HFFc6 (cell line): Measurements from ENCODE around the gene CALHM6. TPM values are rescaled to one million over a fixed set of nuclear protein-coding genes. Genes with fewer than 3 reads are reported as not detected.

ENCODE experiments used
- DNase-seq: peaks from one replicate; pipeline ENCODE4 v3.0.0-alpha.2; 2018
- H3K27ac Mint-ChIP-seq: 2 replicates; pipeline ENCODE4 v1.8.0; 2020; ENCODE audit warnings: mild to moderate bottlenecking, mixed read lengths
- H3K27me3 Mint-ChIP-seq: 2 replicates; pipeline ENCODE4 v1.8.0; 2021; ENCODE audit warnings: mild to moderate bottlenecking, moderate library complexity, mixed read lengths; ENCODE audit not compliant: insufficient read depth
- H3K36me3 Mint-ChIP-seq: 2 replicates; pipeline ENCODE4 v1.8.0; 2021; ENCODE audit warnings: low read depth, mixed read lengths
- H3K4me1 Mint-ChIP-seq: 2 replicates; pipeline ENCODE4 v1.8.0; 2020; ENCODE audit warnings: low read depth, mixed read lengths
- H3K4me3 Mint-ChIP-seq: 2 replicates; pipeline ENCODE4 v1.8.0; 2020; ENCODE audit warnings: mild to moderate bottlenecking, moderate library complexity, mixed read lengths
- H3K9me3 Mint-ChIP-seq: 2 replicates; pipeline ENCODE4 v1.8.0; 2020; ENCODE audit warnings: mild to moderate bottlenecking, mixed read lengths
- CTCF ChIP-seq: fragments of 200-600 bp; sonication (generic); IDR thresholded peaks from 2 replicates; pipeline ENCODE4 v1.5.0; 2021; ENCODE audit warnings: antibody characterized with exemption, mild to moderate bottlenecking
- total RNA-seq, 6 experiments: library from RNA; stranded (reverse); fragmentation: NEBNext Ultra II Directional; extraction: Animal tissue kit (Norgen Biotek cat#: 25700); gene quantifications; 2 replicates in 1 of 6; 3 replicates in 5 of 6; pipeline ENCODE4 v1.2.3, GENCODE V29; 2021

Gene CALHM6
- total RNA-seq, 6 experiments from 2014 or later: 0.31 to 2.1 (median 1.0) TPM; not detected in 2

- Mint-ChIP-seq H3K27ac (no peak overlapping the region), H3K36me3 (peaks cover 26% of the 10 kb centered on the region), H3K4me1 (peaks cover 6% of the 10 kb centered on the region; the same call in 1 of the 2 replicates), H3K9me3 (no peaks in the 10 kb centered on the region), H3K4me3 (no peak overlapping the region), H3K27me3 (no peaks in the 10 kb centered on the region)
- TF ChIP-seq CTCF: no peak
- no peak for DNase-seq
Measured at GRCh38 chr6:116431964-116432595, 29.1 kb upstream of the CALHM6 start.

- DNase-seq: no peak
- Mint-ChIP-seq H3K27ac (no peak overlapping the region), H3K9me3 (no peaks in the 10 kb centered on the region), H3K4me3 (no peak overlapping the region), H3K36me3 (peaks cover 25% of the 10 kb centered on the region), H3K27me3 (no peaks in the 10 kb centered on the region), H3K4me1 (peaks cover 17% of the 10 kb centered on the region)
- TF ChIP-seq CTCF: no peak
Measured at GRCh38 chr6:116433206-116433712, 27.9 kb upstream of the CALHM6 start.

- no peak overlapping the region for H3K27ac Mint-ChIP-seq
- H3K4me3 Mint-ChIP-seq: no peak overlapping the region
- DNase-seq: no peak
- no peaks in the 10 kb centered on the region for H3K9me3 Mint-ChIP-seq
- TF ChIP-seq CTCF: no peak
- H3K4me1 Mint-ChIP-seq: peaks cover 26% of the 10 kb centered on the region
- H3K36me3 Mint-ChIP-seq: peaks cover 21% of the 10 kb centered on the region
- H3K27me3 Mint-ChIP-seq: no peaks in the 10 kb centered on the region
Measured at GRCh38 chr6:116434056-116434725, 27.0 kb upstream of the CALHM6 start.

- Mint-ChIP-seq H3K4me3 (no peak overlapping the region), H3K27ac (no peak overlapping the region), H3K27me3 (no peaks in the 10 kb centered on the region), H3K4me1 (peaks cover 46% of the 10 kb centered on the region), H3K9me3 (no peaks in the 10 kb centered on the region), H3K36me3 (peaks cover 15% of the 10 kb centered on the region)
- no peak for TF ChIP-seq CTCF
- DNase-seq: no peak
Measured at GRCh38 chr6:116436586-116436985, 24.6 kb upstream of the CALHM6 start.

- H3K4me1 Mint-ChIP-seq: peaks cover 57% of the 10 kb centered on the region
- no peaks in the 10 kb centered on the region for H3K27me3 Mint-ChIP-seq
- H3K4me3 Mint-ChIP-seq: no peak overlapping the region
- no peak for DNase-seq
- peaks cover 15% of the 10 kb centered on the region for H3K36me3 Mint-ChIP-seq
- H3K9me3 Mint-ChIP-seq: no peaks in the 10 kb centered on the region
- H3K27ac Mint-ChIP-seq: no peak overlapping the region
- no peak for TF ChIP-seq CTCF
Measured at GRCh38 chr6:116437656-116438055, 23.5 kb upstream of the CALHM6 start.
